ENCODE data around the gene C16orf95.
A peak's percentile ranks its signal among the peaks of the same experiment; 100 is the strongest.

C16orf95 gene

DNA sequence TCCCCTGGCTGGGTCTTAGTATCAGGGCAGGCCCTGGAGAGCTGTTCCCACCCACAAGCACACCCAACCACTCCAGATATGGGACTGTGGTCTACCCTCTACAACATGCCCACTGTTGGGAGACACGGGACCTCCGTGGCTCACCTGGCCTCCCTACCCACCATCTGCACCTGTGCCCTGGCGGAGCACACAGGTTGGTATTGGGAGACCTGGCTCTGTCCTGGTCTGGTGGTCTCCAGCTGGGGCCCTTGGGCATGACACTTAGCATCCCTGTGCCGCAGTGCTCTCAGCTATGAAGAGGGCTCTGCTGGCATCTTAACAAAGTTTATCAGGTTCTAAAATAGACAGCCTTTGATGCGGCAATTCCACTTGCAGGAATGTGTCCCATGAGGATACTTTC lies 5.8 kb downstream of the C16orf95 start:
- DNase-seq, result no peak

- no peak for DNase-seq
These were observed 6.6 kb downstream of the C16orf95 start for GRCh38 chr16:87310610-87311009.

- DNase-seq, result no peak
These were observed 7.3 kb downstream of the C16orf95 start for GRCh38 chr16:87309620-87310525.

- DNase-seq, result peak; percentile 88
These were observed 8.4 kb downstream of the C16orf95 start for GRCh38 chr16:87308826-87309225.

DNA sequence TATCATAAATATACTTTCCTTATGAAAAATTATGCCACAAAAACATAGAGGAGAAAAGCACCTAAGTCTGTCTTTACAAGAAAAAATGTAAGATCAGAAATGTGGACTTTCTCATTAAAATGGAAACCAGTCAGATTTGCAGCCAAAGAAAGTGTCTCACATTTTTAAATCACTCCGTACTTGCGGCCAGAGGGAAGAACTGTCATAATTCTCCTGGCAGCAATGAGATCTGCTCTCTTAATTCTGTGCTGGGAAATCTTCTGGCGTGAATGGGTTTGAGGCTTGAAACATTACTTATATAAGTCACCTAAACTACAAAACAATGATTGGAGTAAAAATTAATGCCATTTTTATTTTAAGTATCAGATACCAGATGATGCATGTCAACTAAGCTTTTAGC lies 10.7 kb downstream of the C16orf95 start:
- DNase-seq, result no peak

- DNase-seq, result no peak
These were observed 11.4 kb downstream of the C16orf95 start for GRCh38 chr16:87305505-87306391.

DNA sequence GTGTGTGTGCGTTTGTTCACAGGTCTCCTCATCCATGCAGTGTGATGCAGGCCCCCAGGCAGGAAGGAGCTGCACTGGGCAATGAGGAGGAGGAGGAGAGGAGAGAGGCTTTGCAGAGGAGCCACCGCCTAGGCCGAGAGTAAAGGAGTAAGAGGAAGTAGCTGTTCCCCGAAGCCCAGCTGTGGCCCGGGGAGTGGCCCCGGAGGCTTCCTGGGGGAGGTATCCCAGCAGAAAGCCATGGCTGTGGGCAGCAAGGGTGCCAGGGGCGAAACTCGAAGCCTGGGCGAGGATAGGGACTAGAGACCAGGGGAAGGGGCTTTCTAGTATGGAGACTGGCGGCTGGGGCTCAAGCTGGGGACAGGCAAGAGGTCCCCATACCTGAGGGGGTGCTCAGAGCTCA lies 12.2 kb downstream of the C16orf95 start:
- DNase-seq, result no peak

GRCh38 chr16:87303962-87304521 lies 13.2 kb downstream of the C16orf95 start:
- no peak for DNase-seq

DNA sequence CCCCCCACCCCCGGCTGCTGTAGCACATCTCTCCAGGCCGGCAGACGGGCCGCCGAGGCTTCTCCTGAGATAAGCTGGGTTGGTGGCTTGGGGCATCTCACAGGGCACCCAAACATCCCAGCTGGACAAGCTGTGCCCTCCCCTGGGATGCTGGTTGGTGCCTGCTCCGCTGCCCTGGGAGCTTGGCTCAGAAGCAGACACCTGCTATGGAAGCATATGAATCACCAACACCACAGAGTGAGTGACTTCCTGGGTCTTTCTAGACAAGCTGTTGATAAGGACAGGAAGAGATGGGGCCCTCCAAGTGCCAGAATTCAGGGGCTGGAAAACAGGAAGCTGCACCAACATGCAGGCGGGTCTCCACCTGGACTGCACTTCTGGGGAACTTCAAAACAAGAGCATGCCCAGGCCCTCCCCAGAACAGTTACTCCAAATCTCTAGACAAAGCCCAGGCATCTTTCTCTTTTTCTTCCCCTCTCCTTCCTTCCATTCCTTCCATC lies 13.7 kb downstream of the C16orf95 start:
- peak; percentile 68 for DNase-seq

- DNase-seq, result no peak
These were observed 18.2 kb downstream of the C16orf95 start for GRCh38 chr16:87298857-87299465.

DNA sequence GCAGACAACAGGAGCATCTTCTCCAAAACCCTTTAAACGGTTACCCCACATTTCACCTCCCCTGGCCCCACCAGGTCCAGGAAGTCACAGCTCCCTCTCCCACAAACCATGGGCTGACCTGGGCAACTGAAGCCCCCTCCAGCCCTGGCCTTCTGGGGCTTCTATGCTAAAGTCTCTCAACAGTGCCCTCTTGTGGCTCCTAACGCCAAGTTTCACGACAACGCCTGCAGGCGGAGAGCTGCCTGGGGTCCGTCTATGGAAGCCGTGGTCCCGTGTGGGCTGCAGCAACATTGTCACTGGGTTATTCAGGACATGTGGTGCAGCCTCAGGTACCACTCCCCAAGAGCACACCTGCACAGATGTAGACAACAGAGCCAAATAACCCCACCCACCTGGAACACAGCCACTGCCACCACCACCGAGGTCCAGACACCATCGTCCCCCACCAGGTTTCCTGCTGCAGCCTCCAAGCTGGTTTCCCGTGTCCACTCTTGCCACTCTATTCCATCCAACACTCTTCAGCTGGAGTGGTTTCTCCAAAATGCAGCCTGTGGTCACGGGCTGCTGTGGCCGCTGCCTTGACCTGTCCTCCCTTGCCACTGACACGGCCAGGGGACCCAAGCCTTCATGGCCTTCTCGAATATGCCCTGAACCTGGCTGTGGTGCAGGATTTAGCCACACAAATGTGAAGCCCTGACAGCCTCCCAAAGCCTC lies 19.1 kb downstream of the C16orf95 start:
- DNase-seq, result peak; percentile 48

DNA sequence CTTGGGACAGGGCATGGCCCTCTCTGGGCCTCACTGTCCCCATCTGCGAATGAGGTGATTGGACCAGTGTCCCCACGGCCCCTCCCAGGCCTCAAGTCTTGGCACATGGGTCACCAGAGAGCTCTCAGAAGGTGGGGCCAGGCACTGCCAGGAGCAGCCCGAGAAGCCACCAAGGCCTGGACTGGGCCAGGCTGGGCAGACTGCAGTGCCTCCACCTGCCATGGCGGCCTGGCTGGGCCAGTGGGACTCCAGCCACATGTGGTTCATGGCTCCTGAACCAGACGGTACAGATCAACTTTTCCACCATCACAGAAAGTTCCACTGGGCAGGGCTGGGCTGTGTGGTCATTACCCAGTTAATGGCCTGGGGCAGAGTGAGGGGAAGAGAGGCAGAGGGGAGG lies 19.8 kb downstream of the C16orf95 start:
- no peak for DNase-seq

DNA sequence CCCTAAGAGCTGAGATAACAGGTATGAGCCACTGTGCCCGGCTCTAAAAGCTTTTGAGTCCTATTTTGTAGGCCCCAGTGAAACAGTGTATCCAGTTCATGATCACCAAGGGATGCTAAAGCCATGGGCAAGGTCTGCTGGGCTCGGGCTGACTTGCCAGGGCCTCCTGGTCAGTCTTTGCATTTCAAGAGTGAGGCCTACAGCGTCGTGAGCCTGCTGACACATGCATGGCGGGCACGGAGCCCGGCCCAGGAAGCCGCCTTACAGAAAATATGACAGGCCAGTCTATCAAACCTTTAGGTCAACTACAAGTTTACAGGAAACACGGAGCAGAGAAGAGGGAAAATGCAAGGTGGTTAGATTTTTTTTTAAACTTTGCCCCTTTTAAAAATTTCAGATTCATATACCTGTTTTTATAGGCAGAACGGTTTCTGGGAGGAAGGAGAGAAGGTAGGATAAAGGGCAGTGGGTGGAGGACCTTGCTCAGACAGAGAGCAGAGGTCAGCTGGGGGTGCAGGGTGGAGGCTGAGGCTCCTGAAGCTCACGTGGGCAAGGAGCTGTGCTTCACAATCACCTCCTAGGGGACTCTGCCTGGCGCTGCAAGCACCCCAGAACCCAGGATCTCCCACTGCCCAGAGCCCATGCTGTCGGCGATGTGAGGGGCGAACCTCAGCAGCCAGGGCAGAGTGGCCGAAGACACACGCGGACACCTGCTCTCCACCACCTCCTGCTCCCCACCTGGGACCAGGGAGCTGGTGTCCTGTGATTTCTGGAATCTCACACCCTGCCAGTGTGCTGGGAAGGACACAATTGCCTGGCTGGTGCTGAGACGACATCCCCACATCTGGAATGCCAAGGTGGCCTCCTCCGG lies 21.3 kb downstream of the C16orf95 start:
- no peak for DNase-seq

- peak; percentile 34 for DNase-seq
These were observed 21.9 kb downstream of the C16orf95 start for GRCh38 chr16:87295259-87295658.

DNA sequence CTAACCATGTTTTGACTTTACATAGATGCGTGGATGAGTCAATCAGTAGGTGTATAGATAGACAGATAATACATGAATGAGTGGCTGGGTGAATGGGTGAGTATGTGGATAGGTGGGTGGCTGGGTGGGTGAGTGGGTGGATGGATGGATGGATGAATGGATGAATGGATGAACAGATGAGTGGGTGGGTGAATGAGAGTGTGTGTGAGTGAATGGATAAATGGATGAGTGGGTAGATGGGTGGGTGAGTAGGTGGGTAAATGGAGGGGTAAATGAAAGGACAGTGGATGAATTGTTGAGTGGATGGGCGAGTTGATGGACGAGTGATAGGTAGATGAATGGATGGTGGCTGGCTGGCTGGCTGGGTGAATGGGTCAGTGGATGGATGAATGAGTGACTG lies 23.2 kb downstream of the C16orf95 start:
- no peak for DNase-seq

DNA sequence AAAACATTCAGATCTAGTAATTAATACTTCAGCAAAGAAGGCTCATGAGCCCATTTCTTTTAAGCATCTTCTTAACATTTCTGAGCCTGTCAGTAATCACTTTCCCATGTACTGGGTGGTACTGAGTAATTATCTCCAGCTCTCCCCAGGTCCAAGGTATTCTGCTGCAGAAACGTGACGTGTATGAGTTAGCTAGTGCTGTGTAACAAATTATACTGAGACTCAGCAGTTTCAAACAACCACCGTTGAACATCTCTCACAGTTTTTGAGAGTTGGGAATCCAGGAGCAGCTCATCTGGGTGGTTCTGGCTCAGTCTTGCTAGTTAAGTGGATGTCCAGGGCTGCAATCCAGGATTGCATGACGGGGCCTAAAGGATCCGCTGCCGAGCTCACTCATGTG lies 25.2 kb downstream of the C16orf95 start:
- DNase-seq, result no peak

GRCh38 chr16:87288753-87289362 lies 28.3 kb downstream of the C16orf95 start:
- DNase-seq, result no peak

DNA sequence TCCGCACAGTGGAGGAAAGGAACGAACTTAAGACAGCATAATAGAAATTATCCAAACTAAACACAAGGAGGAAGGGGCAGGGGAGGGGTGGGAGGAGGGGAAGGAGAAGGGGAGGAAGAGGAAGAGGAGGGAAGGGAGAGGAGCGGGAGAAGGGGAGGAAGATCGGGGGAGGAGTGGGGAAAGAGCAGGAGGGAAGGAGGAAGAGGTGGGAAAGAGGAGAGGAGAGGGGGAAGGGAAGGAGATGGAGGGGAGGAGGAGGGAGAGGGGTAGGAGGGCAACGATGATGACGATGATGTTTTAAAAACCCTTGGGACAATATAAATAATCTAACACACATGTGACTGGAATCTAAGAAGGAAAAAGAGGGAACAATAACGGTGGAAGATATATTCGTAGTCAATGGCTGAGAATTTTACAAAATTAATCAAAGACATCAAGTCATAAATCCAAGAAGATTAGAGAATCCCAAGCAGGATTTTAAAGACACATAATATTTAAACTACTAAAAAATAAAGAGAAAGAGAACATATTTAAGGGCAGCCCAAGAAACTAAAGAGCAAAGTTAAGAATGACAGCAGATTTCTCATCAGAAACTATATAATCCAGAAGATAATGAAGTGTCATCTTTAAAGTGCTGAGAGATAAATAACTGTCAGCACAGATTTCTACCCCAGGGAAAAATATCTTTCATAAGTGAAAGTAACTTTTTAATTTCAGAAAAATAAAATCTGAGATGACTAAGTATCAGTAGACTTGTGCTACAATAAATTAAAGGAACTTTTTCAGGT lies 30.2 kb downstream of the C16orf95 start:
- no peak for DNase-seq

GRCh38 chr16:87284183-87284582 lies 33.0 kb downstream of the C16orf95 start:
- DNase-seq, result no peak

All from activated CD4-positive, alpha-beta T cell treated with anti-CD3 and anti-CD28 coated beads, Interleukin-10, Interleukin-2, amounts not matched to agents 100 ng/mL and 50 ng/mL, durations not matched to agents 16 hours and 8 hours (primary cell).